HG03095 (cell line): ENCODE measurements around the gene SPINT2.

Source experiments
- ATAC-seq: cut with Tn5 transposase; IDR thresholded peaks from one replicate; pipeline ENCODE4 v1.9.1; 2021; ENCODE audit warnings: moderate library complexity; ENCODE audit not compliant: unreplicated experiment

Gene SPINT2

GRCh38 chr19:38291855-38292254 is 27.5 kb downstream of the SPINT2 start:
- ATAC-seq, result no peak

GRCh38 chr19:38293281-38293680 is 28.9 kb downstream of the SPINT2 start:
- no peak for ATAC-seq

- ATAC-seq, result no peak
Measured at GRCh38 chr19:38294090-38294489, 29.7 kb downstream of the SPINT2 start.

- no peak for ATAC-seq
Measured at GRCh38 chr19:38298821-38299680, 34.7 kb downstream of the SPINT2 start.

GRCh38 chr19:38303517-38304351 is 39.4 kb downstream of the SPINT2 start, which contains the start of gene C19orf33:
C19orf33 (plus strand) TSS chr19:38304251; CDS start chr19:38304262, 11 bp downstream.
- no peak for ATAC-seq

- ATAC-seq, result no peak
Measured at GRCh38 chr19:38304352-38304865, 40.0 kb downstream of the SPINT2 start.

- no peak for ATAC-seq
Measured at GRCh38 chr19:38304866-38305429, 40.6 kb downstream of the SPINT2 start.

- no peak for ATAC-seq
Measured at GRCh38 chr19:38306236-38306635, 41.9 kb downstream of the SPINT2 start.

GRCh38 chr19:38307076-38307475 is 42.7 kb downstream of the SPINT2 start:
- no peak for ATAC-seq

- no peak for ATAC-seq
Measured at GRCh38 chr19:38307597-38307996, 43.2 kb downstream of the SPINT2 start.

- ATAC-seq, result no peak
Measured at GRCh38 chr19:38308006-38308766, 43.8 kb downstream of the SPINT2 start.

- ATAC-seq, result no peak
Measured at GRCh38 chr19:38308926-38309614, 44.7 kb downstream of the SPINT2 start.

GRCh38 chr19:38309615-38310278 is 45.4 kb downstream of the SPINT2 start:
- ATAC-seq, result no peak

GRCh38 chr19:38310279-38310670 is 45.9 kb downstream of the SPINT2 start:
- no peak for ATAC-seq

GRCh38 chr19:38310986-38311385 is 46.6 kb downstream of the SPINT2 start:
- no peak for ATAC-seq

- peak; percentile 78 for ATAC-seq
Measured at GRCh38 chr19:38315657-38316476, 51.5 kb downstream of the SPINT2 start, which contains the start of gene YIF1B. YIF1B (minus strand) TSS chr19:38315947; CDS start chr19:38315917, 30 bp downstream.

GRCh38 chr19:38316477-38317067 is 52.2 kb downstream of the SPINT2 start:
- no peak for ATAC-seq

GRCh38 chr19:38317104-38317612 is 52.8 kb downstream of the SPINT2 start:
- ATAC-seq, result no peak
